Pons (tissue), 1 donor: ENCODE results near the gene FAM163B.

ENCODE experiments used
- DNase-seq: peaks from one replicate; pipeline ENCODE4 v3.0.0-alpha.2; 2016; ENCODE audit warnings: low spot score

FAM163B gene

DNA sequence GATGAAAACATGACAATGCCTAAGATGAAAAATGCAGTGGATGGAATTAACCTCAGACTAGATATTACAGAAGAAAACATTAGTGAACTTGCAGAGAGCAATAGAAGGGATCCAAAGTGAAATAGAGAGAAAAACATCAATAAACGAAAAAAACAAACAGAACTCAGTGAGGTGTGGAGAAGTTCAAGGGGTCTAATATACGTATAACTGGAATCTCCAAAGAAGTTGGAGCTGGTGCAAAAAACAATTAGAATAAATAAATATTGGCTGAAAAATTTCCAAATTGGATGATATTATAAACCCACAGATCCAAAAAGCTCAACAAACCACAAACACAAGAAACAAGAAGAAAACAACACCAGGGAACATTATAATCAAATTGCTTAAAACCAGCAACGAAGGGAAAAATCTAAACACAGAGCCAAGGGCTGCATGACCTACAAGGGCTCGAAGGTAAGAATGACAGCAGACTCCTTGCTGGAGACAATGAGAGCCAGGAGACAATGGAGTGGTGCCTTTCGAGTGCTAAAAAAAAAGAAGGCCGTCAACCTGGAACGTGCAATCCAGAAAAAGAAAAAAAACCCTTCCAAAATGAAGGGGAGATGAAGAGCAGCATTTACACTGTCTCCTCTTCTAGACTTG is 11.8 kb downstream of the FAM163B start:
- no peak for DNase-seq

DNA sequence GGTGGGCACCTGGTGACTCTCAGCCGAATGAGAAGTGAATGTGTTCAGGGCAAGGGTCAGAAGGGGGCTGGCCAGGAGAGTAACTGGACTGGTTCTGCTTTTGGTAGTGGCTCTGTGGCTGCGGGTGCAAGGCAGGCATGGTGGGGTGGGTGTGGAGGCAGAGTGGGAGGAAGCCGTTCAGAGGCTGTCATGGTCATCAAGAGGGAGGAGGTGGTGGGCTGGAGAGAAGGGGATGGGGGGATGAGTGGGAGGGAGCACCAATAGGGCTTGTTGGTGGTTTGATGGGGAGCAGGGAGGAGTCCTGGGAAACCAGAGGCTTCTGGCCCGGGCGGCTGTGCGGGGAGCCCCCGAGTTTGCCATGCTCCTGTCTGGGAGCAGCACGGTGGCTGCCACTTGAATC is 13.3 kb downstream of the FAM163B start:
- DNase-seq: no peak

DNA sequence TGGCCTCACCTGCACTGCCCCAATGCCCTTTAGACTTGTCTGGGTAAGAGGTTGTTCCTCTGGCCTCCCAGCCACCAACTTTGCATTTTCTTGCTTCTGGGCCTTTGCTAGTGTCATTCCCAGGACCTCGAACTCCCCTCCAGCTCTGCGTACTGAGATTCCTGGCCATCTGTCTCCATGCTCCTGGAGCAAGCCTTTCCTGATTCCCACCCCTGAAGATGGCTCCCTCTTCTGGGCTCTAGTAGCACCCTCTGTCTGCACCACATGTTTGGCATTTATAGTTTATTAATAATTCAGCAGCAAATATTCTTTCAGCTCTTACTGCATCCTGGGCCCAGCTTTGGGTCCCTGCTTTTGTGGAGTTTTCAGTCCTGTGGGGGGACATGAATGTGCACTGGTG is 14.9 kb downstream of the FAM163B start:
- DNase-seq: no peak

DNA sequence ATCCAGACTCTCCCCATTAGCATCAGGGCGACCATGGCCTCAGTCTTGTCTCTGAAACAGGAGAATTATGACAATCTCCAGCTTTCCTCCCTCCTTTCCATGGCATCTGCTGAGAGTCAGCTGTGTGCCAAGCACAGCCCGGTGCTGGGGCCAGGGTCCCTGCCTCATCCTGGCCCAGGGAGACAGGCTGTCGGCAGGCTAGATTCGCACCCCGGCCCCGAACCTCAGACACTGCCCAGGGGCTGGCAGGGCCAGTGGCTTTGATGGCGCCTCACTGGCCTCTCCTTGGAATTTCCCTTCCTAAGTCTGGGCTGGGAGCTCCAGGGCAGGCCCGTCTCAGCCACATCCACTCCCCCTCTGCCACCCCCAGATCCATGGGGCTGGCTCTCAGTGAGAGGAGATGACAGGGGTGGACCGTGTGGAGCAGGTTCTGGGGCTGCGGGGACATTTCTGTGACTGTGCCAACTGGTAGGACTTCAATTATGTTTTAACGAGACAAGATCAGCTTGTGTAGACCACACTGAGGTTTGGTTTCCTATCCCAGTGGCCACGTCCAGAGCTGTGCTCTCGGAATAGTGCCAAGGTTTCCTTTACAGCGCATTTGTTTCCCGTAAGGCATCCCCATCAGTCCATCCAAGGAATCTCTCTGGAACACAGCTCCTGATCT is 15.5 kb downstream of the FAM163B start:
- DNase-seq: no peak

DNA sequence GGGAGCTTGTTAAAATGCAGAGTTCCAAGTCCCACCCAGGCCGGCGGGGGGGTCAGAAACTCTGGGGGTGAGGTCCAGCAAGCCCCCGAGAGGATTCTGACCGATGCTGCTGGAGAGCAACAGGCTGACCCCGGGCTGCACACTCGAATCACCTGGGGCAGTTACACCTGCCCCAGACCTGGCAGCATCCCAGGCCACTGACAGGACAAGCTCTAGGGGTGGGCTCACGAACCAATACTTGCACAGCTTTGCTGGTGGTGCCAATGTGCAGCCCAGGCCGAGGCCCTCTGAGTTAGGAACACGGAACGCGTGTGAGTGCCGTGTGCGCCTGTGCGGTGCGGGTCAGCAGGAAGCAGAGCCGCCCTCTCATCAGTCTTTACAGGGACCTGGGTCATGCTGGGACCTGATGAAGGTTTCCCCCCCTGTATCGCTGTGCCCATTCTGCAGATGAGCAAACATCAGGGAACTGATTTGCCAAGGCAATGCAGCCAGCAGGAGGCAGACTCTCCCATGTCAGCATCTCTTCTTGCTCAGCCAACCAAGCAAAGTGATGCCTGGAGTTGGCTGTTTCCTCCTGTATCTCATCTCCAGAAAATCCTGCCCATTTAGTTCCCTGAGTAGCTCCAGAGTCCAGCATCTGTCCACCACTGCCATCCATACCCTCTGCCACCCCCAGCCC is 16.3 kb downstream of the FAM163B start:
- no peak for DNase-seq

DNA sequence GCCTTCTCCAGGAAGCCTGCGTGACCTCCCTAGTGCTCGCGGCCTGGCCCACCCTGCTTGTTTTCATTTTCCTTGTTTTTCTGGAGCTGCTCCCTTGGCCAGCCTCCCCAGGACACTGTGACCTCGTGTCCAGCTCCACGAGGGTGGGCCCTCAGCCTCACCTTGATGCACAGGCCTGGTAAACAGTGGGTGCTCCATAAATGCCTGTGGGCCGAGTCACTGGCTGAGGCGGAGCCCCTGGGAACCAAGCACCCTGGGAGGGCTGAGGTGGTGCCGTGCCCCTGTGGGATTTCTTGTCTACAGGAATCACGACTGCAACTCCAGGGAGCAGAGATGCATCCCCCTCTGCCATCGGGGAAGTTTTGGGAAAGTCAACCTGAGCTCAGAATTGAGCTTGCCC is 17.2 kb downstream of the FAM163B start:
- DNase-seq: no peak

DNA sequence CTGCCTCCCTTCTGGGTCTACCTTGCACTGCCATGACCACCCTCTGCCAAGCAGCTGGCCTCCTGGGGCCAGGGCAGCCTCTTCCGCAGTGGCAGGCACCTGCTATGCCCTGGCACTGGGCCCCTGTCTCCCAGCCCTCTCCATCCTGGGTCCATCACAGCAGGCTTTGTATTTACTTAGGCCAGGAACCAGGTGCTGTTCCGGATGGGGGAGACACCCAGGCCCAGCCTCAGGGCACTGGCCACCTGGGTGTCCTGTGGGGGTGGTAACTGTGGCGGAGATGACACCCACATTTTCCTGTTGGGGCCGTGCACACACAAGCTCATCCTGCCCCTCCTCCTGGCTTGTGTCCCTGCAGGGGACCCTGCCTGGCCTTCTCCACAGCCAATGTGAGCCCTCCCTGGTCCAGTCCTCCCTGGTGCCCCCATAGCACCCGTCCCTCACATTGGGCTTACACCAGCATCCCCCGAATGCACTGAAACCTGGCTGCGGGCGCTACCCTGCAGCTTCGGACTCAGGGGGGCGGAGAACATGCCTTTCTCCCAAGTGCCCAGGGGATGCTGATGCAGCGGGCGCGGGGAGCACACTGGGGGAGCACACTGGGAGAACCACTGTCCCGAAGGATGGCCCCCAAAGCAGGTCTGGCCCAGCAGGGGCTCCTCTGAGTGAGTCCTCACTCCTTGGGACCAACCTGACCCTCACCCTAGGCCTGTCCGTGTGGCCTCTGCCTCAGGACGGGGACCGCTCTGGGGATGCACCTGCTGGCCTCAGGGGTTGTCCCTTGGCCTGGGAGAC is 17.9 kb downstream of the FAM163B start:
- DNase-seq: no peak

DNA sequence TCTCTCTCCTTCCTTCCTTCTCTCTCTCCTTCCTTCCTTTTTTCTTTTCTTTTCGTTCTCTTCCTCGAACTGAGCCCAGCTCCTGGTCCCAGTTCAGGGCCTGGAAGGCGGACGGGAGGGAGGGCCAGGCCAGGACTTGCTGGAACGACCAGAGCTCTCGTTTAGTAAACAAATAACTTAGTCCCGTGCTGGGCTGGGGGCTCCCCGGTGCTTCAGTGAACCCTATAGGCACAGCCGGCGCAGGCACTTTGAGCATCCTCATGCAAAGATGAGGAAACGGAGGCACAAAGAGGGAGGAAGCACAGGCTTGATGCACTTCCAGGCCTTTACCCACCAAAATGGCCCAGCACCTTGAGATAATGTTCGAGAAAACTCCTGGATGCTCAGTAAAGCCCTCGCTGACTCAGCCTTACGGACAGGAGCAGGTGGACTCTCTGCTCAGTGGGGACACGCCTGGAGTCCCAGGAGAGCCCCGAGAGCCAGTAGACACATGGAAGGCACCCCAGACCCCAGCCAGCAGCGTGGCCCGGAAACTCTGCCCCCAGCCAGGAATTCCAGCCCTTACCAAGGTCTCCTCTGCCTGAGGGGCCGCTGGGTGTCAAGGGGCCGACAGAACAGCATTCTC is 18.8 kb downstream of the FAM163B start:
- no peak for DNase-seq

DNA sequence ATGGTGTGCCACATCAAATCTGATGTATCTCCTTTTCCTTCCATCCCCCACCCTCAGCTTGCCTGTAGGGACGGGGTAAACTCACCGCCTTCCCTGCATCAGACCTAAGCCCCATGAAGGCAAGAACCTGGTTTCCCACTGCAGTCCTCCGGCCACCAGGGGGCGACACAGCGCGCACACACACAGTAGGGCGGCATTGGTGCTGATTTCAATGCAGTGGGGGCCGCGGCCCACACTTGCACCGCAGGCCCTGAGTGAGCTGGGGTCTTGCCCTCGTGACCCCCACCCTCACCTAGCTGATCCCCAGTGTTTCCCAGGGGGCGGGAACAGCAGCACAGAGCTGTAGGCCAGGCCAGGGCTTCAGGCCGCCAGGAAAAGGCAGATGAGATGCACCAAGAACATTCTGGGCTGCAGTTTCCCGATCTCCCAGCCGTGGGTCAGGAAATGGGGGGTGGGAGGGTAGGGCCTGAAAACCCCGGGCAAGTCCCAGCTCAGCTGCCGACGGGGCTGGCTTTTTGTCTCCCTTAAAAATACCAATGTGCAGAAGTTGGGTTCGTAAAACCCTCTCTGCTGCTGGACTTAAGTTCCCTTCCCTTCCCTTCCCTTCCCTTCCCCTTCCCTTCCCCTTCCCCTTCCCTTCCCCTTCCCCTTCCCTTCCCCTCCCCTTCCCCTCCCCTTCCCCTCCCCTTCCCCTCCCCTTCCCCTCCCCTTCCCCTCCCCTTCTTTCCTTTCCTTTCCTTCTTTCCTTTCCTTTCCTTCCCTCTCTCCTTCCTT is 19.5 kb downstream of the FAM163B start:
- no peak for DNase-seq

DNA sequence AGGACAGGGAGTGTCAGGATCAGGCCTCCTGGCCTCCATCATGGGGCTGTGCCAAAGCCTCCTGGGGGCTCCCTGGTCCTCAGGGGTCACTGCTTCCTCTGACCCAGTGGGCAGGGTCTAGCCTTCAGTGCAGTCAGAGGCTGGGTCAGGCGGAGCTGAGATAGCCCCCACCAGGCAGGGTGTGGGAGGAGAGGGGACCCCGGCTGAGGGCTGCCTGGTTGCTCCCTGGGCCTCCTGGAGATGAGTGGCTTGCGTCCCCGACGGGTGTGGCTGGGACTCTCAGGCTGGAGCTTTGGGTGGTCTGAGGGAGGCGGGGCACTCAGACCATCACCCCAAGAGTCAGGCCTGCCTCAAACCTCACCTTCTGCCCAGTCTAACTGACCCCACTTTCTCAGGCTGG is 21.7 kb downstream of the FAM163B start:
- DNase-seq: no peak

DNA sequence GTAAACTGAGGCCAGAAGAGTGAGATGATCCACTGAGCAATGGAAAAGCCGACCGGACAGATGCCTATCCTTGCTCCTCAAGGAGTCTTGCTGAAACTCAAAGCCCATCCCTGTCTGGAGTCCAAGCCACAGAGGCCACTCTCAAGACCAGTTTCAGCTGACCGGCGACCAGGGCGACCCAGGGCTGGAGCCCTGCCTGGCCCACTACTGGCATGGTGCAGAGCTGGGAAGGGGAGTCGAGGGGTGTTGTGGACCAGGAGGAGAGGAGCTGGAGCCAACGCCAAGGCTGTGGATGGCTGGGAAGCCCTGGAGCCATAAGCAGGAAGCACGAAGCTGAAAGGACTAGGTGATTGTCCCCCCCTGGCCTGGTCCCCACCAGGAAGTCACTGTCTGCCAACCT is 22.1 kb downstream of the FAM163B start:
- DNase-seq: no peak

DNA sequence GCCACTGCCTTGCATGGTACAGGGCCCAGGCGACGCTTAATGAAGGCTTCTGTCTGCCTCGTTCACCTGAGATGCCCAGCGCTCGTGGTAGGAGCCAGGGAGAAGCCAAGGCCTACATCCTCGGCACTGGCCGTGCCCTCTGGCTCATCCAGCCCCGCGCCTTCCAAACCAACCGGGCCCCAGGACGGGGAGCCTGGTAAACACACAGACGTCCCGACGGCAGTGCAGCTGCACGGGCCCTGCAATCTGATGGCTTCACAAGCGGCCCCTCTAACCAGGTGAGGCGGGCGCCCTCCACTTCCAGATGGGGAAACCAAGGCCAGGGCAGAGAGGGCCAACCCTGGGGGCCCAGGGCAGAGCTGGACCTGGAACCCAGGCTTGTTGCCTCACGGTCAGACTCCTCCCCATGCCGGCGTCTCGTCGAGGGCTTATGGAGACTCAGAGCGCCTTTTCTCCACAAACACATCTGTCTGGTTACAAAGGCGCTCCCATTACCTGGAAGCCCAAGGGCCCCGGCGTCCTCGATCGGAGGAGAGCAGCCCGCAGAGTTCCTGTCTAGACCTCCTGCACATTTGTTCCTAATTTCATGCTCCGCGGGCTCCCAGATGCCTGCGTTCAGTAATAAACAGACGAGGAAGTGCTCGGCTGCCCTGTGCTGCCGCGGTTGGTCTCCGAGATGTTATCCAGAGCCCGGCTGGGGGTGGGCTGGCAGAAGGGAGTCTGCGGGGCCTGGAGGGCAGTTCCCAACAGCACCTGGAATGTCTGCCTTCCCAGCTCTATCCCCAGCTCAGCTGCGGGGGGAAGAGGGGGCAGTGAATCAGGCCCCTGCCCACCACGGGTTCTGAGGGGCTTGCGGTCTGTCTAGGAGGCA is 23.5 kb downstream of the FAM163B start:
- DNase-seq: no peak

DNA sequence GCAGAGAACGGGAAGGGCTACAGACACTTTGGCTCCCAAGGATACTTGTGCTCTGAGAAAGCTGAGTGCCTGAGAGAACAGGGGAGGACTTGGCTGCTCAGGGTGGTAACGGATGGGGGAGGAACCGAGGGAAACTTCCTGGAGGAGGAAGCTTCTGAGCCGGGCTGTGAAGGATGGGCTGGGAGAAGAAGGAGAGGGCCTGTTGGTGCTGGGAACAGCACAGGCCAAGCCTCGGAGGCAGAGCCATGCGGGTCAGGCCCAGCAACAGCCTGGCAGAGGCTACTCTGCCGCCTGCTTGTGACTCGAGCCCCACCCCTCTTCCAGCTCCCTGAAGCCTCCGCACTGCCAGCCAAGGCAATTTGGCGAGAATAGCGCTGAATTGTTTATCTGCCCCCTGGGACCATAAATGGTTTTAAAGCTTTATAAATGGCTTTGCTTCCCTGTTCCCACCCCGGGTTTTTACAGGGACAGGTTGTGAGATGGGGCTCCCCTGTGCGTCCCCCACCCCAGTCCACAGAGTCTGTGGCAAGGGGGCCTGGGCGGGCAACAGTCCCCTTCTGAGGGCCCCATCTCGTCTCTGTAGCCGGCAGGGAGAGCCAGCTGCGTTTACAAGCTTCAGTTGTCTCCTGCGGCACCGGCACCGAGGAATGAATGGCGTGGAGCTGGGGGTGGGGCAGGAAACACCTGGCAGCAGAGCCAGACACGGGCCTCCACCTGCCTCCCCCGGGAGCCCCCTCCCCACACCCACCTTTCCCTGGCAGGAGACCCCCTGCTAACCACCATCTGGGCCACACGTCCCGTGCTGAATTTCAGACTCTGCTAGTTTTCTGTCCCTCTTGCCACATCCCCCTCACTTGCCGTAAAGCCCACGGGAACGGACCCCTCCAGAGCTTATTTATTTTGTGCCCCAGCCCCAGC is 24.4 kb downstream of the FAM163B start:
- no peak for DNase-seq

DNA sequence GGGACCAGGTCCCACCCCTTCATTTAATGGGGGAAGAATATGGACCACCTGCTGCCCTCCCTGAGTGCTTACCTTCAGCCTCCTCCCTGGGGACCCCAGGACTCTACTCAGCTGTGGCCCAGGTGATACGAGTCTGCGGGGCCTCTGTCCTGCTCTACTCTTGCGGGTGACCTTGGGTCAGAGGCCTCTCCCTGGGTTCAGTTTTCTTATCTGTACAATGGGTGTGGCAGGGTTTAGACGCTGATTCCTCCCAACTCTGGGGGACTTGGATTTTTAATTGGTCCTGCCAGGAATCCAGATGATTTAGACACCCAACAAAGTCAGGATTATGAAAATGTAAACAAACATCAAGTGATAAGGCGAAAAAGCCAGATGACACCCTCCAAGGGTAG is 25.0 kb downstream of the FAM163B start:
- DNase-seq: no peak

DNA sequence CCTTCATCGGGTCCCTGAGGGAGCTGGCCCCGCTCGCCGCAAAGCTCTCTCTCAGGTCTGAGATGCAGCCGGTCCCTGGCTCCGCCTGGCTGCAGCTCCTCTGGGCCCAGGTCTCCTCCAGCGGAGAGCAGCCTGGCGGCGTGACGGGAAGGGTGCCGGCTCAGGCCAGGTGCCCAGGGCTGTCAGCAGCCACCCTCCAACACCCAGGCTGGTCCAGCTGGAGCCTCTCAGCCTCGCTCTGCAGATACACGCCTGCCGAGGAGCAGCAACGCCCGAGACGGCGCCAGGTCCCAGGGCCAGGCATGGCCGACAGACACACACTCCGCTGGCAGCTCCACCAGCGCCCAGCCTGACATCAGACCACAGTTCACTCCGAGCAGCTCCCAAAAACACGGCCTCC is 25.6 kb downstream of the FAM163B start:
- DNase-seq: no peak

DNA sequence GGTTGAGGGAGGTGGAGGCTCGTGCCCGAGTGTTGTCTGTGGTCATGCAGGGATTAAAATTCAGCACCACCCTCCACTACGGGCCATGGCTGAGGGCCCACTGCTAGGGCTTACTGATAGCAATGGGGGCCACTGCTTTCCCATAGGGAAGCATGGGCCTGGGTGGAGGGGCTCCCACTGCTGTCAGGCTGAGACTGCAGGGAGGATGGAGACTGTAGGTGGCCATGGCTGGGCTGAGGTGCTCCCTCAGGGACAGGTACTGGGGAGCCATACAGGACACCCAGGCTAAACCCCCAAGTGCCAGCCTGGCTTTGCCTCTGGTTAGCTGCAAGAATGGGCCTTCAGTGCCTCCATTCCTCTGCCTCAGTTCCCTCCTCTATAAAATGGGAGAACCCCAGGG is 26.1 kb downstream of the FAM163B start:
- DNase-seq: no peak

DNA sequence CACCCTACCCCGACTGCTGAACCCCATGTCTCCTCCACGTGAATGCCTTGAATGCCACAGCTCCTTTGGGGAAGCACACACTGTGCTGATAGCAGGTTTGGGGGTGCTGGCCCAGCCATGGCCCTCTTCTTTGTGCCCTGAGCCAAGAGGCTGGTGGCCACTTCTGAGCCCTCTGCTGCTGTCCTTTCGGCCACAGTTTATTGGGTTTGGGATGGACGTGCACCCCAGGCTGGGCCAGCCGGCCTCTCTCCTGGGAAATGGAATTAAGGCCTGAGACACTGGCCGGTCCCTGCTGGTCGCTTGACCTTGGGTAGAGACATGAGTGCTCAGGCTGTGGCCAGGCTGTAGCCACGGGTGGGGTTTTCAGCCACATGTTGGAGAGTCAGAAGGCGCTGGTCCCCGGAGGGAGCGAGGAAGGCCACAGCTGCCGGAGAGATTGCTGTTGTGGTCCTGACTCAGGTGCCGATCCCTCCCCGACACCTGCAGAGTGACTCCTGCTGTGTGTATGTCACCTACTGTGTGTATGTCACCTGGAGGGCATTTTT is 26.6 kb downstream of the FAM163B start:
- no peak for DNase-seq

DNA sequence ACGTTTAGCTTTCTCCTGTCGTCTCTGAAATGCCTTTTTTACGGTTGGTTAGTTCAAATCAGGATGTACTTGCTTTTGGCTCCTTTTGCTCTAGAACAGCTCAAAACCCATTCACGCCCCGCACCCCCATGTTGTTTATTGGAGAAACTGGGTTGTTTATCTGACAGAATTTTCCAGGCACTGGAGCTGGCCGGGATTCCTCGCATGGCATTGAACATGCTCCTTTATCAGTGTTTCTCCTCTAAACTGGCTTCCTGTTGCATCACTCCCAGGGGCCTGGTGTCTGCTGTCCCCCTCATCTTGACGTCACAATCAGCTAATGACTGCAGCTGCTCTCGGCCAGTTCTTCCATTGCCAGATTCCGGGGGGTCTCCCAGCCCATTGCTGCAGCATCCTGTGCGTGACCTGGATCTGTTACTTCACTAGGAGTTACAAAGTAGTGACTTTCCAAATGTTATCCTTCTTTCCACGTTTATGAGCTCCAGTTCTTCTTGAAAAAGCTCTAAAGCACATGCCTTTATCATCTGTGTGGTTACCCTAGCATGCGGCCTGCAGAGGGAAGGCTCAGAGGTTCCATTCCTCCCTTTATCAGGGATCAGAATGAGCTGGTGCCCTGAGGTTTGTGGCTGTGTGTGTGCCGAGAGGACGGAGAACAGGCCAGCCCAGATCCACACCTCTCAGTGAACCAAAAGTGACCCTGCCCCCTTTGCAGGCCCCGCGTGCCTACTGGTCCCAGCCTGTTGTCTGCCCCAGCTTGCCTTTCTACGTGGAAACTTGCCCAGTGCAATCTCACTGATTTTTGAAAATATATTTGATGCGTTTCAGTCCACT is 27.5 kb downstream of the FAM163B start:
- DNase-seq: no peak
